Measurements from ENCODE around the gene PCSK7. TPM values are rescaled to one million over a fixed set of nuclear protein-coding genes. Genes with fewer than 3 reads are reported as not detected.
"Not testable (repeated sequence)": the region's sequence is repeated elsewhere in the genome, so short reads cannot be mapped to it uniquely, and the experiment has no call there.

PCSK7 gene
- total RNA-seq, 2 donors from 2014 or later = 126 to 201 TPM

- not testable (repeated sequence) for H3K36me3 Mint-ChIP-seq; DNase-seq (ENCODE audit: low spot score in 2 of 2); H3K9me3 Mint-ChIP-seq
Measured at GRCh38 chr11:117183178-117183577, 48.7 kb downstream of the PCSK7 start.

GRCh38 chr11:117182551-117182935 lies 49.3 kb downstream of the PCSK7 start:
- DNase-seq (ENCODE audit: low spot score in 2 of 2) (no peak), ATAC-seq (no peak)
- peaks cover 6 to 7% of the 10 kb centered on the region in 2 donors for H3K36me3 Mint-ChIP-seq
- no peak overlapping the region for H3K27ac Mint-ChIP-seq
- no peaks in the 10 kb centered on the region for H3K9me3 Mint-ChIP-seq

More at GRCh38 chr11:117183178-117183577, 48.7 kb downstream of the PCSK7 start:
- peak overlapping the region in 1 of 2 donors; percentile 9 for H3K27ac Mint-ChIP-seq
- ATAC-seq = not testable (repeated sequence)

DNA sequence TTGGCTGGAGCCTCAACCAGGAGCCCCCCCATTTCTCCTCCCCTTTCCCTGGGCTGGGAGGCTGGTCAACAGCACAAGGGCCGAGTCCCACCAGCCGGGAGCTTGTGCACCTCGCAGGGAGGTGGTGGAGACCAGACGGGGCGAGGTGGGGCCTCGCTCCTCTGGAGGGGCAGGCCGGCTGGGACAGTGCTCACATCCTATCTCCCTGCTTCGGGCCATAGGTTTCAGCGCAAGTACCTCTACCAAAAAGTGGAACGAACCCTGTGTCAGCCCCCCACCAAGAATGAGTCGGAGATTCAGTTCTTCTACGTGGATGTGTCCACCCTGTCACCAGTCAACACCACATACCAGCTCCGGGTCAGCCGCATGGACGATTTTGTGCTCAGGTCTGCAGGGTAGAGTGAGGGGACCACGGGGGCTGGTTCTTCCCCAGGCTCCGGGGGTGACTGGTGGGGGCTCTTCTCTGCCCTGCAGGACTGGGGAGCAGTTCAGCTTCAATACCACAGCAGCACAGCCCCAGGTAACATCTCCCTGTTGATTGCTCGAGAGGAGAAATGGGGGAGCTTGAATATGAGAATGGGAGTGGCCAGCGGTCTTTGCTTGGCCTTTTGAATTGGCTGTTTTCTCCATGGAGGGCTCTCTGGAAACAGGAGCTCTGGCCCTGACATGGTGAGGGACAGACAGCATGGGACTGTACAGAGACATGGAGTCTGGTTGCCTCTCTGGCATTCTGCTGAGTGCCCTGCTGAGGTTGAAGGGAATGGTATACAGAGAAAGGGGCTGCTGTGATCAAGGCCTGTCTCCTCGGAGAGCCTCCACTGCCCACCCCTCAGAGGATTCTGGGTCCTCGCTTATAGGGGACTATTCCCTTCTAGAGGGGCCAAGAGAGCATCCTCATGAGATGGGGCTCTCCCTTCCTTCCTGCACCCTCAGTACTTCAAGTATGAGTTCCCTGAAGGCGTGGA lies 50.0 kb downstream of the PCSK7 start:
- ATAC-seq (no peak), DNase-seq (ENCODE audit: low spot score in 2 of 2) (no peak)
- Mint-ChIP-seq H3K36me3 (peaks cover 6 to 7% of the 10 kb centered on the region in 2 donors), H3K9me3 (no peaks in the 10 kb centered on the region), H3K27ac (no peak overlapping the region)

DNA sequence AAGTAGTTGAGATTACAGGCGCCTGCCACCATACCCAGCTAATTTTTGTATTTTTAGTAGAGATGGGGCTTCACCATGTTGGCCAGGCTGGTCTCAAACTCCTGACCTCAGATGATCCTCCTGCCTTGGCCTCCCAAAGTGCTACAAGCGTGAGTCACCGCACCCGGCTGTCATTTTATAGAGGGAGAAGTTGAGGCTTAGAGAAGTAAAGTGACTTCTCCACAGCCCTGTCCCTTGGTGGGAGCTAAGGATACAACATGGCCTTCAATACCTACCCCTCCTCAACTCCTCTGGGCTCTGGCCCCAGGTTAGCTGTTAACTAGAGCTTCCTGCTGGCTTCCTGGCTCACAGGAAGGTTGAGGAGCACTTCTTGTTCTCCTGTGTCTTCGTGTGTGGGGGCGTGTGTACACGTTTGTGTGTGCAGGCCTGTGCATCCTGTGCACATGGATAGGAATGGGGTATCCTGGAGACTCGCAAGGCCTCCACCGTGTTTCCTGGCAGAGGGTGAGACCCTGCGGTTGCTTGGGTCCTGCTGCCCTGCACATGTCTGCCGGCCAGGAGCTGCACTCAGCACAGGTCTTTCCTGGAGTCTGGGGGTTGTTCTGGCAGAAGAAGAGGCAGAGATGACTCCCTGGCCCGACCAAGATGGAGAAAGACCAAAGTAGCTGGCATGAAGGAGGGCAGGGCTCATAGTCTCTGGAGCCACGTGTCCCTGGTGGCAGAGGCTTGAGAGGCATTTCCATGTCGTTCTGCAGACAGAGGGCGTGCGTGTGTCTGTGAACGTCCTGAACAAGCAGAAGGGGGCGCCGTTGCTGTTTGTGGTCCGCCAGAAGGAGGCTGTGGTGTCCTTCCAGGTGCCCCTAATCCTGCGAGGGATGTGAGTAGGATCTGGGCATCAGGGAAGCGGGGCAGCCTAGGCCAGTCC lies 51.0 kb downstream of the PCSK7 start:
- peak; percentile 51 to 65 for DNase-seq (ENCODE audit: low spot score in 2 of 2)
- Mint-ChIP-seq H3K27ac (peak overlapping the region; percentile 84 to 87), H3K9me3 (no peaks in the 10 kb centered on the region), H3K36me3 (peaks cover 6 to 7% of the 10 kb centered on the region in 2 donors)
- ATAC-seq = peak; percentile 13 to 51

DNA sequence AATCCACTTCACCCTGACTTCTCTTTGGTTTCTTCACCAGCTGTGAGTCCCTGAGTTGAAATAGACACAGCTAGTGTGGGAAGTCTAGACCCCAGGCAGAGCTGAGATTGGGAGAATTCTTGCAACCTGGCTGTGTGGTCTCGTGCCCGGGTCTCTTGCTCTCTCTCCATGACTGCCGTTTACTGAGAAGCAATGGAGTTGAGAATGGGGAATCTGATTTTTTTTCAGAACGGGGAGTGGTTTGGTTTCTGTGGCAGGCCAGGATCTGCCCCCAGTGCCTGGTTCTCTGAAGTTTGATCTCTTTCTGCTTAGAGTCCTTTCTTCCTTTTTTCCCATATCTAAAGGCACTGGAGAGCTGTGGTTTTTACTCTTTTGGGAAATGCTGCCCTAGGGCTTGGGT lies 51.9 kb downstream of the PCSK7 start:
- DNase-seq (ENCODE audit: low spot score in 2 of 2) (no peak), ATAC-seq (no peak)
- Mint-ChIP-seq H3K27ac (peak overlapping the region; percentile 87 to 91), H3K9me3 (no peaks in the 10 kb centered on the region), H3K36me3 (peaks cover 6 to 7% of the 10 kb centered on the region in 2 donors)

DNA sequence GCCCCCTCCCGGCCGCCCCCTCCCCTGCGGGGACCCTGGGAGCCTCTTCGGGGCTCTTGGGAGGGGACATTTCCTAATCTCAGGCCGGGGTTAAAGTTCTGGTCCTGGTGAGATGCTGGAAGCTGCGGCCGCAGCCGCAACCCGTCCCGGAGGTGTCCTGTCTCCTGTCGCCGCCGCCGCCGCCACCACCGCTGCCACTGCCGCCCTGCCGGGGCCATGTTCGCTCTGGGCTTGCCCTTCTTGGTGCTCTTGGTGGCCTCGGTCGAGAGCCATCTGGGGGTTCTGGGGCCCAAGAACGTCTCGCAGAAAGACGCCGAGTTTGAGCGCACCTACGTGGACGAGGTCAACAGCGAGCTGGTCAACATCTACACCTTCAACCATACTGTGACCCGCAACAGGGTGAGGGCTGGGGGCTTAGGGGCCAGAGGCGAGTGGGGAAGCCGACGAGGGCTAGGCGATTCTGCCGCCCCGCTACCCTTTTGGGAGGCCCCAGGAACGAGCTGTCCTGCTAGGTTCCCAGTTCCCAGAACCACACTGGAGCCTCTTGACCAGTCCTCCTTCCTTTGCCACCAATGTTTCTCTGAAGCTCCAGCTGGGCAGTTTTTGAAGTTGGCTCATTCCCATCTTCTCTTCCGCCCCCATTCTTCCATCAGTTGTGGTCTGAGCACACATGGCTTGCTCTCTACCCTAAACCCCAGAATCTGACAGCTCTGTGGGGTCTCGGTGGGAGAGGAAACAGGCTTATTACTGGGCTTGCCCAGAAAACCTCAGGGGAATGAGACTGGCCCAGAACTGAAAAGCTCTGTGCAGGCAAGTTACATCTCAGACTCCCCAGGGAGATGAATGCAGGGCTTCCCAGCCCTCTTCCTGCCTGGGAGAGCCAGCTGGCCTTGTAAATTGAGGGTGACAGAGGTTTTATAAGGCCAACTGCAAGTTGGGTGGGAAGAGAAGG lies 52.5 kb downstream of the PCSK7 start:
- peak; percentile 62 to 71 for DNase-seq (ENCODE audit: low spot score in 2 of 2)
- H3K27ac Mint-ChIP-seq = peak overlapping the region; percentile 87 to 91
- peaks cover 6 to 7% of the 10 kb centered on the region in 2 donors for H3K36me3 Mint-ChIP-seq
- H3K9me3 Mint-ChIP-seq = no peaks in the 10 kb centered on the region
- ATAC-seq = peak; percentile 43 to 66

DNA sequence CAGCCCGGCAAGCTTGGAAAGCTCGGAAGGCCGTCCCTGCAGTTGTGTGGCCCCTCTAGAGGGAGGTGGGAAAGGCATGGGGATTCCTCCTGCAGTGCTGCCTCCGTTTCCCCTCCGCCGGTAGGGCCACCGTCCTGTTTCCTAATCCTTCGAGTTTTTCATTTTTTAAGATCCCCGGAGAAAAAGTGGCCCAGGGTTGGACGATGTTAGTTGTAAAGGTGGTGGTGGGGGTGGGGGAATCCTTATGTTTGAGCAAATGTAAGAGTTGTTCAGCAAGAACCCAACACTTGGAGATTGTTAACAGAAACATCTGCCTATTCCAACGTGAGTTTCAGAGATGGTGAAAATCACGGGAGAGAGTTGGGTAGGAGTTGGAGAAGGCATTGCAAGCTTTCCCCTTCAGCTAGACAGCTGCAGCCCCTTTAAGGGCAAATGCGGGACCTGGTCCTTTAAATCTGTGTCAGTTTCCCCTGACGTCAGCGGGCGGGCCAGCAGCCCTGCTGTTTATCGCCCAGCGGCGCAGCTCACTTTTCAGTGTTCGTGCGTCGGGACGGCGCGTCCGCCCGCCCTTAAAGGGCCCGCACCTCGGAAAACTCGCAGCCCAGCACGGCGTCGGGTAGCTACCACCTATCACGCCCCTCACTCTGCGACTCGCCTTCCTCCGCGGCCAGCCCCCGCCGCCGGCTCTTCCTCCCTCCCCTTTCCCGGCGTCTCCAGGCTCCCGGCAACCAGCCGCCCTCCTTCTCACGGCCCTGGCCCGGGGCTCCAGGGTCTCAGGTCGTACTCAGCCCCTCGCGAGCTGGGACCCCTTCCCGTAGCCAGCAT lies 53.5 kb downstream of the PCSK7 start, which contains the start of gene SIDT2:
TSS of gene SIDT2 (plus strand) at position 534 of the 825 bp plus-strand sequence. CDS start 521 bp downstream, outside the sequence.
- peak; percentile 94 to 95 for ATAC-seq
- Mint-ChIP-seq H3K27ac (peak within 1 kb of the TSS; percentile 87 to 94), H3K36me3 (peaks cover 6 to 7% of the 10 kb centered on the region in 2 donors), H3K9me3 (no peaks in the 10 kb centered on the region)
- peak; percentile 80 to 83 for DNase-seq (ENCODE audit: low spot score in 2 of 2)

DNA sequence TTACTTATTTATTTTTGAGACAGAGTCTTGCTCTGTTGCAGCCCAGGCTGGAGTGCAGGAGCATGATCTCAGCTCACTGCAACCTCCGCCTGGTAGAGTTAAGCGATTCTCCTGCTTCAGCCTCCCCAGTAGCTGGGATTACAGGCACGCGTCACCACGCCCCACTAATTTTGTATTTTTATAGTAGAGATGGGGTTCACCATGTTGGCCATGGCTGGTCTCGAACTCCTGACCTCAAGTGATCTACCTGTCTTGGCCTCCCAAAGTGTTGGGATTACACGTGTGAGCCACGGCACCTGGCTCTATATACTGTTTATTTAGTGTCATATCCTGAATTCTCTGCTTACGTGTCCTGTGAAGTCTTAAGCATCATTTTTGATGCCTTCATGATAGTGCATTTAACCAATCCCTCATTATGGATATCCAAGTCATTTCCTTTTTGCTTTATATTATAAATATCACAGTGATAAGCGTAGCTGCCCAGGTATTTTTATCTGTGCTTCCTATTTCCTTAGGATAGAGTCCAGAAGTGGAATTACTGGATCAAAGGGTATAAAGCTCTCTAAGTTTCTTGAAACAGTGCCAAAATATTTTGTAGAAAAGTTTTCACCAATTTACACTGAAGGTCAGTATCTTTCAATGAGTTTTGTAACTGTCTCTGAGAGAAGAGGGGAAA lies 54.2 kb downstream of the PCSK7 start:
- no peaks in the 10 kb centered on the region for H3K9me3 Mint-ChIP-seq
- ATAC-seq = no peak
- no peak for DNase-seq (ENCODE audit: low spot score in 2 of 2)
- peaks cover 6 to 7% of the 10 kb centered on the region in 2 donors for H3K36me3 Mint-ChIP-seq
- H3K27ac Mint-ChIP-seq = peak overlapping the region; percentile 87 to 94

GRCh38 chr11:117176186-117176585 lies 55.7 kb downstream of the PCSK7 start:
- H3K9me3 Mint-ChIP-seq = no peaks in the 10 kb centered on the region
- H3K27ac Mint-ChIP-seq = no peak overlapping the region
- ATAC-seq (no peak), DNase-seq (ENCODE audit: low spot score in 2 of 2) (no peak)
- H3K36me3 Mint-ChIP-seq = peaks cover 6 to 7% of the 10 kb centered on the region in 2 donors

DNA sequence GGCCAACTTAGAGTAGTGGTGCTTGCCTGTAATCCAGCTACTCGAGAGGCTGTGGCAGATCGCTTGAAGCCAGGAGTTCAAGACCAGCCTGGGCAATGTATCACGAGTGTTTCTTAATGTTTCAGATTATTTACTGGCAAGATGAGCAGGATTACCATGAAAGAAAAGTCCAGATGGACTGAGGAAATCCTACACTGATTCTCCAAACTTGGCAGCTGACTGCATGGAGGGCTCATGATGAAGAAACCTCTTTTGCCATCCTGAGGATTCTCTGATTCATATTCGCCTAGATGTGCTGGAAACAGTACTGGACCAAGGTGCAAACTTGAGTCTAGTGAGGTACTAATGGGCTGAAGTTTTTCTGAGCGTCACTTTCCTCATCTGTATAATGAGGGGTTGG lies 56.1 kb downstream of the PCSK7 start:
- H3K27ac Mint-ChIP-seq = no peak overlapping the region
- DNase-seq (ENCODE audit: low spot score in 2 of 2) (no peak), ATAC-seq (no peak)
- H3K9me3 Mint-ChIP-seq = no peaks in the 10 kb centered on the region
- H3K36me3 Mint-ChIP-seq = peaks cover 6 to 7% of the 10 kb centered on the region in 2 donors

DNA sequence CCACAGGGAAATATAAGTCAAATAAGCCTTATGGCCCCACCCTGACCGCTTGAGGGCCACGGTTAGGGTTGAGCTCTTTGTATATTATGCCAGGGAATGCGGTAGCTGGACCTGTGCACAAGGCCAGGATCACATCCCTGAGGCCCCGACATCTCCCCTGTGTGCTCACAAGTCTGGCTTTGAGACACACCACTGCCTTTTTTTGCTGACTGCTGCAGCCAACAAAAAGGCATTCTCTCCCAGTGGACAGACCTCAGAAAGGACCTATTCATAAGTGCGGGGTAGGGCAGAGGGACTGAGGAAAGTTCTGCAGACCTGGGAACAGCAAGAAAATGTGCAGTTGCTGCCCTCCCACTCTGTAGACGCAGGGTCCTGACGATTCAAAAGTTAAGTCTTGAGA lies 56.8 kb downstream of the PCSK7 start:
- H3K27ac Mint-ChIP-seq = peak overlapping the region; percentile 54 to 84
- H3K36me3 Mint-ChIP-seq = peaks cover 6 to 7% of the 10 kb centered on the region in 2 donors

GRCh38 chr11:117172724-117173421 lies 59.0 kb downstream of the PCSK7 start:
- H3K9me3 Mint-ChIP-seq = no peaks in the 10 kb centered on the region
- DNase-seq (ENCODE audit: low spot score in 2 of 2) (no peak), ATAC-seq (no peak)
- H3K27ac Mint-ChIP-seq = peak overlapping the region in 1 of 2 donors; percentile 57
- no peaks in the 10 kb centered on the region for H3K36me3 Mint-ChIP-seq

More for the DNA sequence above, 56.8 kb downstream of the PCSK7 start:
- H3K9me3 Mint-ChIP-seq = no peaks in the 10 kb centered on the region
- DNase-seq (ENCODE audit: low spot score in 2 of 2) (no peak), ATAC-seq (no peak)

DNA sequence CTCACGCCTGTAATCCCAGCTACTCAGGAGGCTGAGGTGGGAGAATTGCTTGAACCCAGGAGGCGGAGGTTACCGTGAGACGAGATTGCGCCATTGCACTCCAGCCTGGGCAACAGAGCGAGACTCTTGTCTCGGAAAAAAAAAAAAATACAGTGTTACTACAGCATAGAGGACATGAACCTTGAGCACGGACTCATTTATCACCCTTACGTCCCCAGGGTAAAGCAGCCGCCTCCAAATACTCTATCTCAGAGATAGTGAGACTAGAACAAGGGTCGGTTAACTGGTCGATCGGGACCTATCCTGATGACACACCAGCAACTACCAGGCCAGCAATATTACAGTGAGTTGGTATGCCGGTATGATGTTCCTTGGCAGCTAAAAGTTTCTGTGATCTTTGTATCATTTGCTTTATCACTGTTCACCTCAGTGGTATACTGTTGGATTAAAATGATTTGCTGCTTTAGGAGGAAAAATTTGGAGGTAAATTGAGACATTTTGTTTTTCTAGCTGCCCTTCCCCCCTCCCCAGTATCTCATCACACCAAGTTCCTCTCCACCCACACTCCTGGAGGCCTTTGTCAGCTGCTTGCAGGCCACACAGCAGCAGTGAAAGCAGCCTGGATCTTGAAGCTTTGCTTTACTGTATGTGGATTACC lies 60.3 kb downstream of the PCSK7 start:
- H3K27ac Mint-ChIP-seq = no peak overlapping the region
- ATAC-seq = no peak
- no peak for DNase-seq (ENCODE audit: low spot score in 2 of 2)
- no peaks in the 10 kb centered on the region for H3K36me3 Mint-ChIP-seq
- no peaks in the 10 kb centered on the region for H3K9me3 Mint-ChIP-seq

- no peaks in the 10 kb centered on the region for H3K36me3 Mint-ChIP-seq
- H3K27ac Mint-ChIP-seq = no peak overlapping the region
- H3K9me3 Mint-ChIP-seq = no peaks in the 10 kb centered on the region
- ATAC-seq = no peak
- DNase-seq (ENCODE audit: low spot score in 2 of 2) = no peak
Measured at GRCh38 chr11:117171007-117171403, 60.9 kb downstream of the PCSK7 start.

All from activated naive CD4-positive, alpha-beta T cell treated with anti-CD3 and anti-CD28 coated beads, Interleukin-2, amount 50 U/mL, for 72 hours (primary cell).